GM10847 (cell line): ENCODE data around the gene SLCO1B1.

ENCODE experiments used
- POLR2A ChIP-seq: IDR thresholded peaks from 2 replicates; pipeline ENCODE4 v1.6.1; 2011; ENCODE audit not compliant: insufficient read length; ENCODE audit errors: extremely low read depth

The SLCO1B1 gene

GRCh38 chr12:21190016-21190415 is 59.0 kb downstream of the SLCO1B1 start:
- TF ChIP-seq POLR2A, result no peak

- no peak for TF ChIP-seq POLR2A
These were observed 88.2 kb downstream of the SLCO1B1 start for GRCh38 chr12:21219206-21219605.

GRCh38 chr12:21220266-21220665 is 89.3 kb downstream of the SLCO1B1 start:
- no peak for TF ChIP-seq POLR2A

GRCh38 chr12:21221072-21221471 is 90.1 kb downstream of the SLCO1B1 start:
- no peak for TF ChIP-seq POLR2A

- no peak for TF ChIP-seq POLR2A
These were observed 90.8 kb downstream of the SLCO1B1 start for GRCh38 chr12:21221778-21222177.

- TF ChIP-seq POLR2A, result no peak
These were observed 92.9 kb downstream of the SLCO1B1 start for GRCh38 chr12:21223930-21224329.

- TF ChIP-seq POLR2A, result no peak
These were observed 103.4 kb downstream of the SLCO1B1 start for GRCh38 chr12:21234395-21234794.

- no peak for TF ChIP-seq POLR2A
These were observed 108.9 kb downstream of the SLCO1B1 start for GRCh38 chr12:21239866-21240265.

GRCh38 chr12:21248679-21249078 is 117.7 kb downstream of the SLCO1B1 start:
- no peak for TF ChIP-seq POLR2A

- TF ChIP-seq POLR2A, result no peak
These were observed 121.1 kb downstream of the SLCO1B1 start for GRCh38 chr12:21252070-21252469.

- no peak for TF ChIP-seq POLR2A
These were observed 126.2 kb downstream of the SLCO1B1 start for GRCh38 chr12:21257172-21257571.

GRCh38 chr12:21264232-21264631 is 133.2 kb downstream of the SLCO1B1 start:
- no peak for TF ChIP-seq POLR2A

GRCh38 chr12:21265932-21266331 is 134.9 kb downstream of the SLCO1B1 start:
- no peak for TF ChIP-seq POLR2A

GRCh38 chr12:21276826-21277225 is 145.8 kb downstream of the SLCO1B1 start:
- no peak for TF ChIP-seq POLR2A
